ENCODE data around the gene CADPS2.

Gene CADPS2

DNA sequence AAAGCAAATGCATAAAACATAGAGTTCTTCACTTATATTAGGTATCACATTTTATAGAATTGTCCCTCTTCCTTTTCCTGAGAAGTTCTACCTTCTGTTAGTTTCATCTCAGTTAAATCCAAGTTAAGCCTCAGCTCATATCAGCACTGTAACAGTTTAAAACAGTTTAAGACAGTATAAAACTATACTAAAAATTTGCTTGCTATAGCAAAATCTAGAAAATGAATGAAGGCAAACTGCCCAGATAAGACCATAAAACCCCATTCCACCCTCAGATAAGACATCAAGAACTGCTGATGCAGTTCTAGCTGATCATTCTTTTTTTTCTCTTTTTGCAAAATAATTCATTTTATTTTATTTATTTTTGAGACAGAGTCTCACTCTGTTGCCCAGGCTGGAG is 364.5 kb downstream of the CADPS2 start:
- TF ChIP-seq, protein P1, sequence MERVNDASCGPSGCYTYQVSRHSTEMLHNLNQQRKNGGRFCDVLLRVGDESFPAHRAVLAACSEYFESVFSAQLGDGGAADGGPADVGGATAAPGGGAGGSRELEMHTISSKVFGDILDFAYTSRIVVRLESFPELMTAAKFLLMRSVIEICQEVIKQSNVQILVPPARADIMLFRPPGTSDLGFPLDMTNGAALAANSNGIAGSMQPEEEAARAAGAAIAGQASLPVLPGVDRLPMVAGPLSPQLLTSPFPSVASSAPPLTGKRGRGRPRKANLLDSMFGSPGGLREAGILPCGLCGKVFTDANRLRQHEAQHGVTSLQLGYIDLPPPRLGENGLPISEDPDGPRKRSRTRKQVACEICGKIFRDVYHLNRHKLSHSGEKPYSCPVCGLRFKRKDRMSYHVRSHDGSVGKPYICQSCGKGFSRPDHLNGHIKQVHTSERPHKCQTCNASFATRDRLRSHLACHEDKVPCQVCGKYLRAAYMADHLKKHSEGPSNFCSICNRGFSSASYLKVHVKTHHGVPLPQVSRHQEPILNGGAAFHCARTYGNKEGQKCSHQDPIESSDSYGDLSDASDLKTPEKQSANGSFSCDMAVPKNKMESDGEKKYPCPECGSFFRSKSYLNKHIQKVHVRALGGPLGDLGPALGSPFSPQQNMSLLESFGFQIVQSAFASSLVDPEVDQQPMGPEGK (CRISPR knock-in tag; IDR thresholded peaks at IDR 0.05; ENCODE audit: borderline replicate concordance), result no peak
- TF ChIP-seq ZNF70 (CRISPR knock-in tag; IDR thresholded peaks at IDR 0.05), result no peak
- TF ChIP-seq, protein P2, sequence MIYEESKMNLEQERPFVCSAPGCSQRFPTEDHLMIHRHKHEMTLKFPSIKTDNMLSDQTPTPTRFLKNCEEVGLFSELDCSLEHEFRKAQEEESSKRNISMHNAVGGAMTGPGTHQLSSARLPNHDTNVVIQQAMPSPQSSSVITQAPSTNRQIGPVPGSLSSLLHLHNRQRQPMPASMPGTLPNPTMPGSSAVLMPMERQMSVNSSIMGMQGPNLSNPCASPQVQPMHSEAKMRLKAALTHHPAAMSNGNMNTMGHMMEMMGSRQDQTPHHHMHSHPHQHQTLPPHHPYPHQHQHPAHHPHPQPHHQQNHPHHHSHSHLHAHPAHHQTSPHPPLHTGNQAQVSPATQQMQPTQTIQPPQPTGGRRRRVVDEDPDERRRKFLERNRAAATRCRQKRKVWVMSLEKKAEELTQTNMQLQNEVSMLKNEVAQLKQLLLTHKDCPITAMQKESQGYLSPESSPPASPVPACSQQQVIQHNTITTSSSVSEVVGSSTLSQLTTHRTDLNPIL (CRISPR knock-in tag; IDR thresholded peaks at IDR 0.05; ENCODE audit: low read depth), result no peak
- no peak for TF ChIP-seq PPARA (CRISPR knock-in tag; IDR thresholded peaks at IDR 0.05; ENCODE audit: borderline replicate concordance)
- no peak for TF ChIP-seq OSR1 (CRISPR knock-in tag; IDR thresholded peaks at IDR 0.05)
- no peak for TF ChIP-seq POU6F1 (CRISPR knock-in tag; IDR thresholded peaks at IDR 0.05; ENCODE audit: borderline replicate concordance, low read depth)
- no peak for TF ChIP-seq ZFP30 (CRISPR knock-in tag; IDR thresholded peaks at IDR 0.05)
- TF ChIP-seq ZC3H10 (CRISPR knock-in tag; IDR thresholded peaks at IDR 0.05), result no peak
- no peak for ATAC-seq

DNA sequence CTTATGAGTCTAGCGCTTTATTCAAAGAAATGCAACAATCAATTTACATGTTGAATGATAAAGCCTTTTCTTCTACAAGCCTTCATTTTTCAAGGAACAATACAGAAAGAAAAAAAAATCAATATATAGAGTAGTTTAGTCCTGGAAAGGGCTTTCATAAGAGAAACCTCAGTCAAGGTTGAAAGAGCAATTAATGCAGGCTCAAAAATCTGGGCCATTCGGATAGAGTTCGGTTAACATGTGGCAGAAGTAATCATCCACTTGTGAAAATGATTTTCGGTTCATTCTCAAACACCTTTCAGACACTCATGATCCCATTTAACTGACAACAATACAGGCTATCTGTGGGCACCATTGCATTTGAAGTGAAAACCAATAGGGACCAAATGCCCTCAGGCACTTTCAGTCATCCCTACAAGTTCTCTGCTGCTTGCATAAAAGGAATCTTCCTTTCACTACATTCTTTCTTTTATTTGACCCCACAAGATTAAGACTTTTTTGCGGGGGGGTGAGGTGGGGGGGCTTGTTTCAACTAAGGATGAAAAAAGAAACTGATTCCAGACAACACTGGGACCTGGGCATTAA is 365.2 kb downstream of the CADPS2 start:
- no peak for ATAC-seq
- TF ChIP-seq PPARA (CRISPR knock-in tag; IDR thresholded peaks at IDR 0.05; ENCODE audit: borderline replicate concordance) (no peak), BACH2 (CRISPR knock-in tag; IDR thresholded peaks at IDR 0.05; ENCODE audit: borderline replicate concordance) (no peak), TCF4 (CRISPR knock-in tag; IDR thresholded peaks at IDR 0.05; ENCODE audit: borderline replicate concordance) (no peak)

GRCh38 chr7:122518488-122518887 is 367.8 kb downstream of the CADPS2 start:
- TF ChIP-seq ZNF70 (CRISPR knock-in tag; IDR thresholded peaks at IDR 0.05), result no peak
- no peak for TF ChIP-seq ZFP30 (CRISPR knock-in tag; IDR thresholded peaks at IDR 0.05)
- TF ChIP-seq, protein P2 (CRISPR knock-in tag; IDR thresholded peaks at IDR 0.05; ENCODE audit: low read depth), result no peak
- no peak for TF ChIP-seq GLIS3 (CRISPR knock-in tag; IDR thresholded peaks at IDR 0.05)
- no peak for TF ChIP-seq ZNF8 (CRISPR knock-in tag; IDR thresholded peaks at IDR 0.05)
- TF ChIP-seq ZFP3 (CRISPR knock-in tag; IDR thresholded peaks at IDR 0.05), result no peak
- no peak for TF ChIP-seq TSHZ2 (CRISPR knock-in tag; IDR thresholded peaks at IDR 0.05)
- TF ChIP-seq, protein P1 (CRISPR knock-in tag; IDR thresholded peaks at IDR 0.05; ENCODE audit: borderline replicate concordance), result no peak
- TF ChIP-seq SNAI2 (CRISPR knock-in tag; IDR thresholded peaks at IDR 0.05), result no peak
- no peak for TF ChIP-seq CSRNP3 (CRISPR knock-in tag; IDR thresholded peaks at IDR 0.05)
- no peak for TF ChIP-seq POU6F1 (CRISPR knock-in tag; IDR thresholded peaks at IDR 0.05; ENCODE audit: borderline replicate concordance, low read depth)
- TF ChIP-seq PPARA (CRISPR knock-in tag; IDR thresholded peaks at IDR 0.05; ENCODE audit: borderline replicate concordance), result no peak
- TF ChIP-seq TCF4 (CRISPR knock-in tag; IDR thresholded peaks at IDR 0.05; ENCODE audit: borderline replicate concordance), result no peak
- no peak for TF ChIP-seq ZNF565 (CRISPR knock-in tag; conservative IDR thresholded peaks at IDR 0.05; ENCODE audit: low read depth)
- ATAC-seq, result no peak

Measured in SK-N-SH treated with all-trans-retinoic acid at 6 μM for 48 hours (cell line).